Testis (tissue), 2 donors: ENCODE data around the gene SBSN.

Experiments
- CTCF ChIP-seq, 3 experiments: fragments of 450-650 bp in 2 of 3; fragments of 200-600 bp in 1 of 3; sonication (generic) in 1 of 3; IDR thresholded peaks; one replicate each; pipeline ENCODE4 v1.5.1; 2016 to 2019; ENCODE audit warnings: antibody characterized with exemption in 3 of 3, mild to moderate bottlenecking in 2 of 3, moderate library complexity in 1 of 3
- POLR2A ChIP-seq: fragments of 450-650 bp; IDR thresholded peaks from one replicate; pipeline ENCODE4 v1.6.1; 2017; ENCODE audit warnings: antibody characterized with exemption, mild to moderate bottlenecking, moderate library complexity

- TF ChIP-seq CTCF (IDR thresholded peaks at IDR 0.05): no peak
- TF ChIP-seq POLR2A: no peak
These were observed 14.4 kb downstream of the SBSN start, which contains the start of gene DMKN for GRCh38 chr19:35513628-35514281.
